ENCODE data around the gene STX3.

Gene STX3

GRCh38 chr11:59756845-59757244 is 1.7 kb downstream of the STX3 start:
- DNase-seq (ENCODE audit: low read depth), result peak; percentile 29
- peak overlapping the region; percentile 0 for H3K4me3 ChIP-seq (ENCODE audit: low read depth, low read length)
- no peak for TF ChIP-seq CTCF (conservative IDR thresholded peaks at IDR 0.05; ENCODE audit: low read depth, low read length)

- no peak for TF ChIP-seq CTCF (conservative IDR thresholded peaks at IDR 0.05; ENCODE audit: low read depth, low read length)
- H3K4me3 ChIP-seq (ENCODE audit: low read depth, low read length), result no peak overlapping the region
- DNase-seq (ENCODE audit: low read depth), result no peak
These were observed 3.3 kb downstream of the STX3 start for GRCh38 chr11:59758401-59759037.

- no peak for DNase-seq (ENCODE audit: low read depth)
- no peak for TF ChIP-seq CTCF (conservative IDR thresholded peaks at IDR 0.05; ENCODE audit: low read depth, low read length)
- H3K4me3 ChIP-seq (ENCODE audit: low read depth, low read length), result no peak overlapping the region
These were observed 4.7 kb downstream of the STX3 start for GRCh38 chr11:59759900-59760299.

- no peak for DNase-seq (ENCODE audit: low read depth)
- TF ChIP-seq CTCF (conservative IDR thresholded peaks at IDR 0.05; ENCODE audit: low read depth, low read length), result no peak
- no peak overlapping the region for H3K4me3 ChIP-seq (ENCODE audit: low read depth, low read length)
These were observed 5.6 kb downstream of the STX3 start for GRCh38 chr11:59760771-59761170.

GRCh38 chr11:59761993-59762392 is 6.8 kb downstream of the STX3 start:
- DNase-seq (ENCODE audit: low read depth), result no peak
- TF ChIP-seq CTCF (conservative IDR thresholded peaks at IDR 0.05; ENCODE audit: low read depth, low read length), result no peak
- no peak overlapping the region for H3K4me3 ChIP-seq (ENCODE audit: low read depth, low read length)

- TF ChIP-seq CTCF (conservative IDR thresholded peaks at IDR 0.05; ENCODE audit: low read depth, low read length), result no peak
- no peak overlapping the region for H3K4me3 ChIP-seq (ENCODE audit: low read depth, low read length)
- DNase-seq (ENCODE audit: low read depth), result no peak
These were observed 10.0 kb downstream of the STX3 start for GRCh38 chr11:59765068-59765735.
